COR-L47 (cell line): ENCODE measurements around the gene PML.
A peak's percentile ranks its signal among the peaks of the same experiment; 100 is the strongest.
"Not testable (repeated sequence)": the region's sequence is repeated elsewhere in the genome, so short reads cannot be mapped to it uniquely, and the experiment has no call there.

Experiments used
- DNase-seq: peaks from one replicate; lab custom pipeline; 2025; lab: John Stamatoyannopoulos, UW

The PML gene

GRCh38 chr15:73957785-73958184, 36.7 kb upstream of the PML start:
- no peak for DNase-seq

DNA sequence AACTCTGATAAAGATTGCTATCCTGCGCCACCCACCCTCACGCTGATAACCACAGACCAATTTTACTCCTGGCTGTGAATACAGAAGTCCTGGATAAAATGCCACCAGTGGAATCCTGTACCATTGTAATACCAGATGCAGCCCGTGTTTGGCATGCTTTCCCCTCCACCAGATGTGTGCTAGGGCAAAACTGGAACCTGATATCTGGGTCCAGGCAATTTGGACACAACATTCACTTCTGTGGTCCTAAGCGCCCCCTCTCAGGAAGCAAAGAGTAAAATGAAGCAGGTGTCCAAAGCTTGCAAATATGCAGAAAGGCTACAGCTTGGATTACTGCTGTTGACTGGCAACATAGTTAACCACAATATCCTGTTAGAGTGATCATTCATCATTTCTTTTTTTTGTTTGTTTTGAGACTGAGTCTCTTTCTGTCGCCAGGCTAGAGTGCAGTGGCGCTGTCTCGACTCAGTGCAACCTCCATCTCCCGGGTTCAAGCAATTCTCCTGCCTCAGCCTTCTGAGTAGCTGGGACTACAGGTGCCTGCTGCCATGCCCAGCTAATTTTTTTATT, 35.4 kb upstream of the PML start:
- no peak for DNase-seq

DNA sequence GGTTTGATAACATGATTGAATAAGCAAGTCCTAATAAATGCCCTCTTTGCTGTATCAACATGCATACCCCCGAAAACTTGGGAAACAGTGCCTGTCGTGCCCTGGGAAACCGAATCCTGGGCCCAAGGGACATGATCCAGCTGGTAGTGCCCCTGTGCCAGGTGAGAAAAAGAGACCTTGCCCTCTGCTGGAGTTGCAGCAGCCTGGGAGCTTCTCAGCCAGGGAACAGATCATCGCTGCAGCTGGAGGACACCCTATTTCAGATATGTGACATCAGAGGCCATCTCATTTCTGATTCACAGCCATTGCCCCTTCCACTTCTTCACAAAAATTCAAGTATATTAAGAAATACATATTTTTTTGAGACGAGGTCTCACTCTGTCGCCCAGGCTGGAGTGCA, 34.7 kb upstream of the PML start:
- DNase-seq, result no peak

GRCh38 chr15:73960472-73961070, 33.9 kb upstream of the PML start:
- not testable (repeated sequence) for DNase-seq

- DNase-seq, result no peak
Measured at GRCh38 chr15:73962433-73962832, 32.1 kb upstream of the PML start.

DNA sequence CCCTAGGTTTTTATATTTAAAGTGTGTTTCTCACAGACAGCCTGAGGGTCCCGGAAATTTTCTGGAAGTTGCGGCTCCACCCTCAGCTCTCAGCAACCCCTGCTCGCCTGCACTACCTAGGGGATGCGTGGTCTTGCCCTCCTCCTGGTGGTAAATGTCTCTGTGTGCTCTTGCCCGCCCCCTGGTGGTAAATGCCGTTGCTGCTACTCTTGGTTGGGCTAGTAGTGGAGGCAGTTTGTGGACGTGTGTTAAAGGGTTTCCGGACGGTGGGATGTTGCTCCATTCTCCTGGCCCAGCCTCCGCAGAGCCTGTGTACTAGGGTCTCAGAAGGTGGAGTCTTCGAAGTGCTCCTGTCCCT, 29.8 kb upstream of the PML start:
- peak; percentile 58 for DNase-seq

GRCh38 chr15:73965094-73965757, 29.3 kb upstream of the PML start:
- DNase-seq, result no peak

- DNase-seq, result no peak
Measured at GRCh38 chr15:73965758-73966113, 28.8 kb upstream of the PML start.

DNA sequence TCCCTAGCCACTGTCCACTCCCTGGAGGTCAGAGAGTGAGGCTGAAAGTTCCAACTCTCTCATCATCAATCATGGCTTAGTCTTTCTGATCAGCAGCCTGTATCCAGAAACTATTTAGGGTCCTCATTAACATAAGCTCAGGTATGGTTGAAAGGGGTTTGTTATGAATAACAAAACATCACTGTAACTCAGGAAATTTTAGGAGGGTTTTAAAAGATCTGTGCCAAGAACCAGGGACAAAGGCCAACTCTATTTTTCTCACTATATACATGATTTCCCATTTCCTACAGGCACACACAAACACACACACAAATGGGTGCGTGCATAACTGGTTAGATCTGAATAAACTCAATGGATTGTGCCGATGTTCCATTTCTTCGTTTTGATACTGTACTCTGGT, 26.1 kb upstream of the PML start:
- DNase-seq, result no peak

GRCh38 chr15:73969151-73969759, 25.3 kb upstream of the PML start:
- no peak for DNase-seq

DNA sequence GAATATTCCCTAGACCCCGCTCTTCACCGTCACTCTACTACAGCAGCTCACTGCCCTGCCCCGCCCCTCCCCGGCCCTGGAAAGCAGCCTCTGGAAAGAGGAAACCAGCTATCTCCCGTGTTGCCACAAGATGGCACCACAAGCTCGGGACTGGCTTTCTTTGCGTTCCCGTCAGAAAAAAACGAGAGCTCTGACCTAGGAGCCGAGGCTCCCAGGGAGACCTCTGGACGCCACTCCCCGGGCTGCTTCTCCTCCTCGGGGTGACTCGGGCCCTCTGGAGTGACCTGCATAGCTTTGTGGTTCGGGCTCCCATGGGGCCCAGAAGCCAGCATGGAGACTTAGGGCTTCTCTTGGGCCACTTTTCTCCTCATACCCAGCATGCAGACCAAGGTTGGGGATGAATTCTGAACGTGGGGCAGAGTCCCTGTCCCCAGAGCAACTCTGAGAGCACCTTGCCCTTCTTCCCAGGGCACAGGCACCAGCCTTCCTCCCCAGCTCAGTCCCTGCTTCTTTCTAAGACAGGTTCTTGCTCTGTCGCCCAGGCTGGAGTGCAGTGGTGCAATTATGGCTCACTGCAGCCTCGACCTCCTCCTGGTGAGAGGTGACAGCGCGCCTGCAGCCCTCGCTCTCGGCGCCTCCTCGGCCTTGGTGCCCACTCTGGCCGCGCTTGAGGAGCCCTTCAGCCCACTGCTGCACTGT, 21.4 kb upstream of the PML start:
- DNase-seq, result peak; percentile 74

GRCh38 chr15:73973683-73974200, 20.8 kb upstream of the PML start:
- DNase-seq, result not testable (repeated sequence)

- DNase-seq, result peak; percentile 7
Measured at GRCh38 chr15:73975440-73976125, 18.9 kb upstream of the PML start.

DNA sequence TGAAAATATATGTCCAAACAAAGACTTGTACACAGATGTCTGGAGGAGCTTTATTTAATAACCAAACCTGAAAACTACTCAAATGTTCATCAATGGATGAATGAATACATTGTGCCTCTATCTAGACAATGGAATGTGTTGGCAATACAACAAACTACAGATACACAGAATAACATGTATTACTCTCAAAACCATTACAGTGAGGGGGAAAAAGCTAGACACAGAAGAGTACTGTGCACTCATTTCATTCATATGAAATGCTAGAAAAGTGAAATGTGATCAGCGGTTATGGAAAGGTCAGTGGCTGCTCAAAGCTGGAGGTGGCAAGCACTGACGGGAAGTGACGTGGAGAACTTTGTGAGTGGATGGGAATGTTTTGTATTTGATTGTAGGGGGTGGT, 15.6 kb upstream of the PML start:
- no peak for DNase-seq

DNA sequence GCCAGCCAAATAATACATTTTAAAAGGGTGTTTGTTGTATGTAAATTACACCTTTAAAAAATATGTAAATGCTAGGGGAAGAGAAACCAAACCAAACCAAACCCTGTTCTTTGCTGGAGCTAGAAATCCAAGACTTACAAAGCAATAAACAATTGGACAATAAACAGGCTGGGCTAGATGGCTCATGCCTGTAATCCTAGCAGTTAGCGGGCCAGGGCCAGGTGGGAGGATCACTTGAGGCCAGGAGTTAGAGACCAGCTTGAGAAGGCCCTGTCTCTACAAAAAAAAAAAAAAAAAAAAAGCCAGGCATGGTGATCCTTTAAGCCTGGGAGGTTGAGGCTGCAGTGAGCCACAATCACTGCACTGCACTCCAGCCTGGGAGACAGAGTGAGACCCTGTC, 14.9 kb upstream of the PML start:
- no peak for DNase-seq

DNA sequence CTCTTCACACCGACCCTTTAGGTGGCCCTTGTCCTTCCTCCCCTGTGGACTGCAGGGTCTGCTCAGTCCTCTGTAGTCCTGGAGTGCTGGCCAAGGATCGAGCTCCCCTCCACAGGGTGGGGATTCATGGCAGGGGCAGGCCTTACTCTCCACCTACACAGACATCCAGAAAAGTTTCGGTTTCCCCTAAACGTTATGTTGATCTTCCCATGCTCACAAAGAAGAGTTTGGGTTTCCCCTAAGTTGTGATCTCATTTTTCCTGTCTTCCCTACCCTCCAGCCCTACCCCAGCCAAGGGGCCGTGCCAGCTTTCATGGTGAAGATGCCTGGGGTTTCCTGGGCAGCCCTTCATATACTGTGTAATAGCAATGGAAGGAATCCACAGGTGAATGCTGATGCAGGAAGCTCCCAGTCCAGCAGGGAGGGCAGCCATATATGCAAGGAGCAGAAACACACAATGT, 12.7 kb upstream of the PML start:
- no peak for DNase-seq

- no peak for DNase-seq
Measured at GRCh38 chr15:73982222-73982962, 12.1 kb upstream of the PML start.

- DNase-seq, result peak; percentile 49
Measured at GRCh38 chr15:73983211-73983727, 11.2 kb upstream of the PML start.

- no peak for DNase-seq
Measured at GRCh38 chr15:73983773-73984172, 10.7 kb upstream of the PML start.

GRCh38 chr15:73984208-73984979, 10.1 kb upstream of the PML start:
- no peak for DNase-seq
